Peyer's patch (tissue), 4 donors: ENCODE data around the gene PACSIN2. TPM values are rescaled to one million over a fixed set of nuclear protein-coding genes. Genes with fewer than 3 reads are reported as not detected.

Experiments used
- DNase-seq, 3 donors: peaks; one replicate each; pipeline ENCODE4 v3.0.0-alpha.2; 2017 to 2019
- H3K27ac ChIP-seq, 4 donors: fragments of 200-600 bp; sonication (generic); one replicate each; pipeline ENCODE4 v1.5.1; 2016 to 2019
- H3K27me3 ChIP-seq, 2 donors: fragments of 200-600 bp; sonication (generic); one replicate each; pipeline ENCODE4 v1.5.1; 2019
- H3K36me3 ChIP-seq, 3 donors: fragments of 200-600 bp; sonication (generic); one replicate each; pipeline ENCODE4 v1.5.1; 2016 to 2019
- H3K4me1 ChIP-seq, 4 donors: fragments of 200-600 bp; sonication (generic); one replicate each; pipeline ENCODE4 v1.5.1; 2016 to 2019
- H3K4me3 ChIP-seq, 4 donors: fragments of 200-600 bp; sonication (generic); 1 replicate in 3 of 4; 2 replicates in 1 of 4; pipeline ENCODE4 v1.5.1; 2016 to 2019; ENCODE audit warnings: mild to moderate bottlenecking in 1 of 4
- H3K9me3 ChIP-seq, 4 donors: fragments of 200-600 bp; sonication (generic); one replicate each; pipeline ENCODE4 v1.5.1; 2016 to 2019; ENCODE audit warnings: mild to moderate bottlenecking in 1 of 4
- POLR2A ChIP-seq, 2 donors: fragments of 450-650 bp; IDR thresholded peaks; one replicate each; pipeline ENCODE4 v1.5.1; 2017; ENCODE audit warnings: antibody characterized with exemption in 2 of 2, mild to moderate bottlenecking in 2 of 2, moderate library complexity in 2 of 2
- total RNA-seq, 4 donors: library from RNA; depleted of rRNA; stranded (reverse); fragments of >200 nt; gene quantifications; one replicate each; pipeline ENCODE4 v1.1.0, GENCODE V29; 2016
- TF ChIP-seq, protein P1 (sequence below), 6 experiments: fragments of 450-650 bp in 4 of 6; fragments of 200-600 bp in 2 of 6; sonication (generic) in 1 of 6; IDR thresholded peaks; one replicate each; pipeline ENCODE4 v1.5.1; 2017 to 2019; ENCODE audit warnings: antibody characterized with exemption in 6 of 6, mild to moderate bottlenecking in 3 of 6, moderate library complexity in 1 of 6

Gene PACSIN2
- total RNA-seq, 4 donors from 2014 or later = 58.0 to 149 (median 110) TPM

DNA sequence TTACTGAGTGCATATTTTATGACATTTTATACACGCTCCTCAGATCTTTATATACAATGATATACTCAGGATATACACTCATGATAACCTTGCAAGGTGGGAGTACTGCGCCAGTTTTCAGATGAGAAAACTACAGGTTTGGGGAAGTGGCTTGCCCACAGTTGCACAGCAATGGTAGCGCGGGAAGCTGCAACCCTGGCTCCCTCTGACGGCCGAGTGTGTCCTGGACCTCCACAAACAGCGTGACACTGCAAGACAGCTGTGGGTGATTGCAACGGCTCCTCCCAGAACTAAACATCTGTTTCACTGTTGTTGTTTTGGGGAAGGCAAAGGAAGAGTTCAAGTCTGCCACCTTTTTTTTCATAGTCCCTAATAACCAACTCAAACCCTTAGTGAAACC lies 47.0 kb downstream of the PACSIN2 start:
- H3K9me3 ChIP-seq = no peaks in the 10 kb centered on the region
- H3K27ac ChIP-seq = no peak overlapping the region
- no peak for TF ChIP-seq POLR2A (IDR thresholded peaks at IDR 0.05)
- TF ChIP-seq, protein P1, sequence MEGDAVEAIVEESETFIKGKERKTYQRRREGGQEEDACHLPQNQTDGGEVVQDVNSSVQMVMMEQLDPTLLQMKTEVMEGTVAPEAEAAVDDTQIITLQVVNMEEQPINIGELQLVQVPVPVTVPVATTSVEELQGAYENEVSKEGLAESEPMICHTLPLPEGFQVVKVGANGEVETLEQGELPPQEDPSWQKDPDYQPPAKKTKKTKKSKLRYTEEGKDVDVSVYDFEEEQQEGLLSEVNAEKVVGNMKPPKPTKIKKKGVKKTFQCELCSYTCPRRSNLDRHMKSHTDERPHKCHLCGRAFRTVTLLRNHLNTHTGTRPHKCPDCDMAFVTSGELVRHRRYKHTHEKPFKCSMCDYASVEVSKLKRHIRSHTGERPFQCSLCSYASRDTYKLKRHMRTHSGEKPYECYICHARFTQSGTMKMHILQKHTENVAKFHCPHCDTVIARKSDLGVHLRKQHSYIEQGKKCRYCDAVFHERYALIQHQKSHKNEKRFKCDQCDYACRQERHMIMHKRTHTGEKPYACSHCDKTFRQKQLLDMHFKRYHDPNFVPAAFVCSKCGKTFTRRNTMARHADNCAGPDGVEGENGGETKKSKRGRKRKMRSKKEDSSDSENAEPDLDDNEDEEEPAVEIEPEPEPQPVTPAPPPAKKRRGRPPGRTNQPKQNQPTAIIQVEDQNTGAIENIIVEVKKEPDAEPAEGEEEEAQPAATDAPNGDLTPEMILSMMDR (IDR thresholded peaks at IDR 0.05) = peak in 3 of 6 experiments; percentile 23 to 27 (median 25)
- no peaks in the 10 kb centered on the region for H3K36me3 ChIP-seq
- H3K4me1 ChIP-seq = peaks cover 0 to 15% (median 0%) of the 10 kb centered on the region in 4 donors
- no peak overlapping the region for H3K4me3 ChIP-seq
- H3K27me3 ChIP-seq = no peaks in the 10 kb centered on the region
- peak in 2 of 3 donors; percentile 48 to 74 for DNase-seq

DNA sequence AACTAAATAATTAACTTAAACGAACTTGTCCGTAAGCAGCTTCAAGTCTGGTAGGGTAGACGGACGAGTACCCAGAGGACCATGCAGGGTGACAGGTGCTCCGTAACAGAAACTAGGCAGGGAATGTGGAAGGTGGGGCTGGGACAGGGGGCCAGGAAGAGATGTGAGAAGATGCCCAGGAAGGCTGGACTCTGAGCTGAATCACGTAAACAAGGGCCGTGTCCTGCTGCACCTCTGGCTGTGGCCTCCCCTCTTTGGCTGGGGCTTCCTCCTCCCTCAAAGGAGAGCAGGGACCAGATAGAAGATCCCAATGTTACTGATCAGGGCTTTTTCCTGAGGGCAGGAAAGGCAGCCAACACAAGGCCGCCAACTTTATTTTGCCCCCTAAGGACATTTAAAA lies 47.9 kb downstream of the PACSIN2 start:
- Histone ChIP-seq H3K4me1 (peaks cover 0 to 18% (median 0%) of the 10 kb centered on the region in 4 donors), H3K4me3 (no peak overlapping the region), H3K9me3 (no peaks in the 10 kb centered on the region), H3K36me3 (no peaks in the 10 kb centered on the region), H3K27ac (peak overlapping the region in 1 of 4 donors; percentile 39), H3K27me3 (no peaks in the 10 kb centered on the region)
- no peak for DNase-seq
- TF ChIP-seq, protein P1 (IDR thresholded peaks at IDR 0.05) = no peak
- TF ChIP-seq POLR2A (IDR thresholded peaks at IDR 0.05) = no peak

DNA sequence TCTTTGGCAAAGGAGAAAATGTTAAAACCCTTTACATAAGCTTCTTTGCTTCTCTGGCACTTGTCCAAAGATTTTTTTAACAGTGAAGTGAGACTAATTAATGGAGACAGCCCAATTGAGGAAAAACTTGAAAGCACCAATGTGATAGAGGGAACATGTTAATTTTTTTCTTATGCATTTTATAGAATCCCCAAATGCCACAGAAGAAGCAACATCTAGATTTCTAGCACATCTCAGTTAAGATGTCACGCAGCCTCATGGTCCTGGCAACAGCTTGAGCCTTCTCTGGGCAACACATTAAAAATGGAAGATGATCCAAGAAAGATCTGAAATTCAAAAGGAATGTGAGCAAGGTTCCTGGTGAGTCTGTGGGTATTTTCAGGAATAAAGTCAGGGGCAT lies 48.5 kb downstream of the PACSIN2 start:
- no peaks in the 10 kb centered on the region for H3K9me3 ChIP-seq
- no peaks in the 10 kb centered on the region for H3K36me3 ChIP-seq
- no peak for DNase-seq
- H3K27ac ChIP-seq = peak overlapping the region in 1 of 4 donors; percentile 39
- no peak for TF ChIP-seq POLR2A (IDR thresholded peaks at IDR 0.05)
- TF ChIP-seq, protein P1 (IDR thresholded peaks at IDR 0.05) = no peak
- H3K4me1 ChIP-seq = peaks cover 0 to 22% (median 0%) of the 10 kb centered on the region in 4 donors
- H3K27me3 ChIP-seq = no peaks in the 10 kb centered on the region
- no peak overlapping the region for H3K4me3 ChIP-seq

DNA sequence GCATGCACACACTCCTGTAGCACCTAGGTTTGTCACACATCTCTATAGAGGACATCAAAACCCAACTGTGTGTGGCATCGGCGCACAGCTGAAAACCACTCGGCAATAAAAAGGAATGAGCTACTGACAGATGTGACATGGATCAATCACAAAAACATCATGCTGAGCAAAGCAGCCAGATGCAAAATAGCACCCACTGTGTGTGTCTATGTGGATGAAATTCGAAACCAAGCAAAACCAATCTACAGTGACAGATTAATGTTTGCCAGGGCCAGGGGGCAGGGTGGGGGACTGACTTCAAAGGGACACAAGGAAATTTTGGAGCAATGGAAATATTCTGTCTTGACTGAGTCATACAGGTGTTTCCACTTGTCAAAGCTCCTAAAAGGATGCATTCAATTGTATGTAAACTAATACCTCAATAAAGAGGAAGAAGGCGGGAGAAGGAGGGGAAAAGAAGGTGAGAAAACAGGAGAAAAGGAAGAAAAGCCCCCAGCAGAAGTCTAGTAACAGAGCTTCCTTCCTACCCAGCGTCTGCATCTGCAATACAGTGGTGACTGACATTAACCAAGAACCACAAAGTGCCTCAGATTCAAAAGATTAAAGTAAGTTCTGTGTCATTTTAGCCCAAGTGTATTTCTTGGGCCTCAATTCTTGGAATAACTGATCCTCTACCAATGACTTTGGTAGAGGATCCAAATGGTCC lies 49.8 kb downstream of the PACSIN2 start:
- H3K27ac ChIP-seq = no peak overlapping the region
- no peaks in the 10 kb centered on the region for H3K36me3 ChIP-seq
- DNase-seq = no peak
- H3K27me3 ChIP-seq = no peaks in the 10 kb centered on the region
- no peak overlapping the region for H3K4me3 ChIP-seq
- peaks cover 0 to 33% (median 2%) of the 10 kb centered on the region in 4 donors for H3K4me1 ChIP-seq
- TF ChIP-seq POLR2A (IDR thresholded peaks at IDR 0.05) = no peak
- TF ChIP-seq, protein P1 (IDR thresholded peaks at IDR 0.05) = no peak
- H3K9me3 ChIP-seq = no peaks in the 10 kb centered on the region

DNA sequence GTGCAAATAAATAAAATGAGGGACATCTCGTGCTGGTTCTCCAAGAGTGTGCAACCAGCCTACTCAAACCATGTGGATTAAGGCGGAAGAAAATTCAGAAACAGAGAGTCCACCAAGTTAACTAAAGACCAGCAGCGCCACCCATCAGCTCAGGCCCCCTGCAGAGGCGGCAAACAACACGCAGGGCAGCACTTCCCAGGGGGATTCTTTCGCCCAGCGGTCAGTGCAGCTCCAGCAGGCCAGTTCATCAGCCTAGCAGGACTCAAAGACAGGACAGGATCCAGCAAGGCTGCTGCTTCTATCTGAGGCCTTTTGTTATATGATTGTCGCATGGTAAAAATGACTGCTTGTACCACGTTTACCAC lies 51.7 kb downstream of the PACSIN2 start:
- Histone ChIP-seq H3K4me3 (no peak overlapping the region), H3K36me3 (no peaks in the 10 kb centered on the region), H3K4me1 (peaks cover 0 to 53% (median 4%) of the 10 kb centered on the region in 4 donors), H3K9me3 (no peaks in the 10 kb centered on the region), H3K27me3 (no peaks in the 10 kb centered on the region), H3K27ac (peak overlapping the region; percentile 11 to 90 (median 58))
- DNase-seq = peak in 1 of 3 donors; percentile 22
- no peak for TF ChIP-seq POLR2A (IDR thresholded peaks at IDR 0.05)
- TF ChIP-seq, protein P1 (IDR thresholded peaks at IDR 0.05) = no peak
